HK-2 (cell line): ENCODE results near the gene EFHC1.

ENCODE experiments used
- DNase-seq: peaks from one replicate; pipeline ENCODE4 v3.0.0-alpha.2; 2018; ENCODE audit not compliant: unreplicated experiment

Gene EFHC1

DNA sequence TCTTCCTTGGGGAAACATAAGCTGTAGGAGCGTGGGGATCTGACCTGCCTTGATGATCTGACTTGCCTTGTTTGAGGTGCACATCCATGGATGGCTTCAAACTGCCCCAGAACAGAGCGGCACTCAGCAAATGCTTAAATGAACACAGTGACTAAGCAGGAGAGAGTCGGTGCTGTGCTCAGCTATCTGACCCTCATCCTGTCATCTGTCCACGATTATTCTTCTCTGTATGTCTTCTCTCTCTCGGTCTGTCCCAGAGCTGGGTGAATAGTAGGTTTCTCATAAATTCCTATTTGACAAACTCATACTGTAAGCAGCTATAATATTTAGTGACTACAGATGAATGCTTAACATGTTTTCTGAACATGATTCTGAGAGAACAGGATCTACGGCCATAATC, 119.5 kb downstream of the EFHC1 start:
- no peak for DNase-seq

DNA sequence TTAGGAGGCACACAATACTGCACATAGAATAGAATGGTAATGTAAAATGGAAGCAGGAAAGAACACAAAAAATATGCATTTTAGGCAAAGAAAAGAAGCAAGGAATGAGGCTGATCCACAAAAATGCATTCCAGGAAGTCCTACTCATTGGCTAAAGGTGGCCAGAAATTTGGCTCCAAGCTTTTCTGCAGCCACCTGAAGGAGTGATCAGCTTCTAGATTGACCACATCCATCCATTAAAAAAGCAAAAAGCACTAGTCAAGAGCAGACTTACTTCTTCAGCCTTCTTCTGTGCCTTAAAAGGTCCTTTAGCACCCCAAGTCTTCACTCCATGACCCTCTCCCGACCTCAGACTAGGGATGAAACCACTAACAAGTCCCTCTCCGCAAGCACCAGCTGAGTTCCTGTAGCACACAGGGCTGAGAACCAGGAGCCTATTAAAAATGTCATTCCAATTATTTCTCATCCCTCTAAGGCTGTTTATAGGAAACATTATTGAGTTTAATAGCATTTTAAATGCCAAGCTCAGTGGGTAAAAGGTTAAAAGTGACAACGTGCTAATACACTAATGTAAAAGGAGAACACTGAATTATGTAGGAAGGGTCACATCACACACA, 120.3 kb downstream of the EFHC1 start:
- no peak for DNase-seq

DNA sequence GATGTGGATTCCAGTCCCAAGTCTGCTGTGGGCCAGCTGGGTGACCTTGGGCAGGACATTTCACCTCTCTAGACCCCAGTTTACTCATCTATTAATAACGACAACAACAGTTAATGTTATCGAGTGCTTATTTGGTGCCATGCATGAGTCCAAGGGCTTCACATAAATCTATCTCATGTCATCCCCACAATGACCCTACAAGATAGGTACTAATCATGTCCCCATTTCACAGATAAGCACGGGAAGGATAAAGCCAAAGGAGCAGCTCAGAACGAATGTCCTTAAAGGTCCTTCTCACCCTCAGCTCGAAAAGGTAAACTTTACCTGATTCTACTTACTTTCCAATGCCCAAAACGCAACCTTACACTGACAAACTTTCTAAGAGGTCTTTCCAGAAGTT, 121.0 kb downstream of the EFHC1 start:
- DNase-seq: no peak

DNA sequence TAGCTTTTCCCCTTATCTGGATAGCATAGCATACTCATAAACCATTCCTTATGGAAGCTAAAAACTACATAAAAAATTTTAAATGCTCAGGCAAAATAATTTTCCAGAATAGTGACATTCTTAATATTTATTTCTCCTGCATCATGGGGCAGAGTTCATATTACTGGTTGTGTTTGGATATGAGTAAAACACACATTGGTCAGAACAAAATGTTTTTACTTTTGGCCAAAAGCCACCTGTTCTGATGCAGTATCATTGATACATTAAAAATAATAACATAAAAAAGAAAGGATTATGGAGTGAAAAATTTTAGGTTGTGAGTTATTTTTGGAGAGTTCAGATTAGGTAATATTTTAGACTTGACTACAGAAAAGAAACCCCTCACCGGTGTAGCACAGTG, 123.1 kb downstream of the EFHC1 start:
- no peak for DNase-seq

DNA sequence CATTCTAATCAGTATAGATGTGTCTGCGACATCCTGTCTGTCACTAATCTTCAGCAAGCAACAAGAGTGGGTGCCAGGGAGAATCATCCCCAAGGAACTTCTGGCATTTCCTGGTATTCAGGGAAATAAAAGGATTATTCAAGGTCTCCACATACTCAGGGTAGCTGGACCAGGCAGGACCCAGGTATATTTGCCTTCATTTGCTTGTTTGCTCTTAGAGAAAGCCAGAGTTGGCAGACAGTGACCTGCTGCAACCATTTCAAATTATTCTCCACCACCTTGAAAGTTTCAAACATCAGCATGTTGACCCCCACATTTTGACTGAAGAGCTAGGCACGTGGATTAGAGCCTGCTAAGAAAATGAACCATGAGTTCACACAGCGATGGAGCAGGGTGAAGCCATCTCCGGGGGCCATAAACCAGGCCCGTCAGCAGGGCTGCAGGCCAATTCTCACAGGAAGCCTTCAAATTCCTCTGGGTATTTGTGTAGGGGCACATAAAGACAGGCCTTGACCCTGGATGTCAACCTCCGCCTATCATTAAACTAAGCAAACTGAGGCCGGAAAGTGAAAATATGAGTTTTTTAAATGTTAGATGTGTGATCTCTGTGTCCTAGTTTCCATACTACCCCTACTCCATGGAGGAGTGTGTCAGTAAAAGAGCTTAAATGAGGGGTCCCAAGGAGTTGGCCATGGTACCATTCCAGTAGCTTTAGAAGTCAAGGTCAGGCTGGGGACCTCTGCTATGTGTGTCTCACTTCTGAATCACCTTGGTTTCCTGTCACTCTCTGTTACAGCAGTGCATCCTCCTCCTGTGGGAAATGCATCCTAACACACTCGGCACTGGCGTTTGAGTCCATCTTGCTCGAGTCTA, 123.8 kb downstream of the EFHC1 start:
- DNase-seq: peak; percentile 27

DNA sequence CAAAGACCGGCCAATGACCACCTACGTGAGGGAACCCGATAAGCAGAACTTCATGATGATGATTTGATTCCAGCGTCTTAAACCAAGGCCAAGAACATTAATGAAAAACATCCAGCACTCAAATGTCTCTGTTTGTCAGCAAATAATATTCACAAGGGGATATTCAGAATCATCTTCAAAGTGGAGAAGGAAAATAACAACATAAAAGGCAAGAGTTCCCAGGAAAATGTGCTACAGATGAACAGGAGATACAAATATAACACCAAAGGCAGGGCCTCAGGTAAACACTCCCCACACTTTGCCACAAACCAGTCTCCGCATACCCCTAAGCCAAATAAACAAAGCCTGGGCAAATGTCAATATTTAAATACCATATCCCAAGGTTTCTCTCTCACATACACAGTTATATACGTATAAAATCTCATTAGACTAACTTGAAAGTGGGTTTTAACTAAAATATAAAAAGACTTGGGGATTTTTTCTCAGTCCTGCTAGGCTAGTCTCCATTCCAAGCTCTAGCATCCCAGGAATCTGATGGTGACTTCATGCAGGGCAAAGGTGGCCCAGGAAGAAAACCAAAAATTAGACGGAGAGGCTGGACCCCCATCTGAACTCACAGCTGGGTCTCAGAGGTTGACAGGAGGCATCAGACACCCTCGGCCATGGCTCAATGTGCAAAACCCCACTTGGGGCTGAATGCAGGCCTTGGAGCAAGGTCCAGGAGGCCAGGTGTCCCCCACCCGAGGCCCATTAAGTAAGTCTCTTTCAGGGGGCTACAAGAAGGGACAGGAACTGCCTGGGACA, 124.7 kb downstream of the EFHC1 start:
- no peak for DNase-seq

DNA sequence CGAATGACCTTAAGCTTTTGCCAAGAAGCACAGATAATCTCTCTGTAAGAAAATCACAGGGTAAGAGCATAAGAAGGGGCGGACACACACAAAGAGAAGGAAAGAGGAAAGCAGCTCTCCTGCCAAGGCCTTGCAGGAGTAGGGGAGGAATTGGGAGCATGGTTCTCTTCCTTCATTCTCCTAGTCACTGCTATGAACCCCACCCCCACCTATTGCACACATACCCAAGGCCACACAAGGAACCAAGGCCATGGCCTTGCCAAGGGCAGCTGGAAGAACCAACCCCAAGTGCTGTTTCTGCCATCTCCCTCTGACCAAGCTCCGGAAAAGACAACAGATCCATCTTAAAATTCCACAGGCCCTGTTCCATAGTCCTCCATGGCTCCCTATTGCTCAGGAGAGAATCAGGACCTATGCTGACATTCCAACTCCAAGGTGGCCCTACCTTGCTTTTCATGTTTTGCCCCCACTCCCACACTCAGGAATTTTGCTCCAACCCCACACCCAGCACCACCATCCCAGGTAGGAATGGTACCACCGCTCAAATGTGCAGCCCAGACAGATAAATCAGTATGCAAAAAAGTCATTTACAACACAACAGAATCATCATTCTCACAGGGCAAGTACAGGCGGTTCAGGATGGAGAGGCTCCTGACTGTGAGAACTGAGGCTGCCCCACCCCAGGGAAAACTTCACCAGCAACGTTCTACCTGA, 125.4 kb downstream of the EFHC1 start:
- DNase-seq: no peak

DNA sequence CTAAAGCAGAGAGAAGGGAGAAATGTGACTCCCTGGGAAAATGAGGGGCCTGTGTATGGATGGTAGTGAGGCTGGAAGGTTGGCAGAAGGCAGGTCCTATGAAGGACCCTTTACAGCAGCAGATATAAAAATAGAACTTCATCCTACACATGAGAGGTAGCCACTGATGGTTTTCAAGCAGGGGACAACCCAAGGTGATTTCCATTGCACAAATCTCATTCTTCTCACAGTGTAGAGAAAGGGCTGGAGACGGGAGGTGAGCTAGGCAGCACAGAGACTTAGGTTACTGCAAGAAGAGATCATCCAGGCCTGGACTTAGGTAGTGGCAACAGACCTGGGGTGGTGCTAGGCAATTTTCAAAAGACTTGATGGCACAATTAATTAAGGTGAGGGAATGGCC, 126.0 kb downstream of the EFHC1 start:
- DNase-seq: no peak

DNA sequence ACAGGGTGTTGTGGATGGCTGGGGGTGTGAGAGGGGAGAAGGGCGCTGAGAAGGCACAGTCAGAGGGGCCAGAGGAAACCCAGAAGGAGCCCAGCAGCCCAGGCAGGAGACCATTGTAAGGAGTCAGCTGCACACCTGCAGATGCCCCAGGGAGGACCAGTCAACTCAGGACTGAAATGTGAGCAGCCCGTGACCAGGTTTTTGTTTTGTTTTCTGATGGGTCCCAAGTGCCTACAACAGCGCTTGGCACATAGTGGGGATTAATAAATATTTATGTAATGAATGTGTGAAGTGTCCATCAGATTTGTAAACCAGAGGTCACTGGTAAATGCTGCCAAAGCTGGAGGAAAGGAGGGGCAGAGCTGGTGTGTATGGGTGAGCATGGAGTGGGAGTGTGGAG, 126.5 kb downstream of the EFHC1 start:
- DNase-seq: no peak

DNA sequence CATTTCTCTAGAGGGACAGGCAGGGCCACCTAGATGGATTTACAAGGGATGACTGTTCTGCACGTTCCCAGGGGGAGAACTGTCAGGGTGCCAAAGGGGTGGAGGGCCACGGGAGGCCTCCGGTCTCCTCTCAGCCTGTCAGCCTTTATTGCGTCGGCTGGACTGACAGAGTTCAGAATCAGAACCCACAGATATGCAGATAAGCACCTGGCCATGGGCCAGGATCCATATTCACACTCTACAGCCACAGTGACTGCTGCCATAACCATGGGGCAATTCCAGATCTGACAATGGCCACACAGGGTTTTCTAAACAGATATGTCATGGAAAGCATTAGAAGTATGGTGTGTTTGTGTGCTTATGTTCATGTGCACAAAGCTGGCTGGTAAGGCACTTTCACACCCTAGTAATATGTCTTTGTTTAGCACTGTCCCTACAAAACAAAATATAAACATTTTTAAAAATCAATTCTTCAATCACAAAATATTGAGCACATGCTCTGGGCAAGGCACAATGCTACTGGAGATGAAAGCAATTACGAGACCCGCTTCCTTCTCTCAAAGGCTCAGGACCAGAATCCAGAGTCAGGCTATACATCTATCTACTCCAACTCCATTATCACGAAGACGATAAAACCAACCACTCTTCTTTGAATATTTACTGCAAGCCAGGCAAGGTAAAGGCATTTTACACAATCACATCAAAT, 127.7 kb downstream of the EFHC1 start:
- DNase-seq: no peak

DNA sequence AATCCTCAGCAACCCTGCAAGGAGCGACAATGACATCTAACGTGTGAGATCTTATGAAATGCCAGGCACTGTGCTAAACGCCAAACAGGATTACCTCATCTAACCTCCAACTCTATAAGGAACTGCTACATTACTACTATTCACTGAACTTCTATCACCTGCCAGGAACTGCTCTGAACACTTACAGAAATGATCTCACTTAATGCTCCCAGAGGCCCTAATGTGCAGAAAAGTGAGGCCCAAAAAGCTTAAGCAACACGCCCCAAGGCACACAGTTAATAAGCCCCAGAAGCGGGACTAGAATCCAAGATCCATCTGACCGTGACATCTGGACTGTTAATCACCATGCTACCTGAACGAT, 128.2 kb downstream of the EFHC1 start:
- no peak for DNase-seq

DNA sequence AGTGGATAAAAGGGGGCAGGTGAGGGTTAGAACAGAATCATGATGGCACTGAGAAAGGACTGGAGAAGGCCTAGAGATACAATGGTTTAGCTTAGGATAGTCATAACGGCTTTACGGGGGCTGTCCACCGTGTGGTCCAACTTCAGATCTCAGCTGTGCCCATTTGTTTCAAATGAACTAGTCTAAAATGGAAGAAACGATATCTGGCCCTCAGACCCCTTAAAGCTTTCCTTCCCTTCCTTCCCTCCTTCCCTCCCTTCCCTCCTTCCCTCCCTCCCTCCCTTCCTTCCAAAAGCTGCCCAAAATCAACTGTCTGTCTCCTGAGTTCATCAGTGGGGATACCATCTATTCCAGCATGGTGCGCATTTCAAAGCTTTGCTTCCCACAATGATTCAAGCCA, 128.9 kb downstream of the EFHC1 start:
- no peak for DNase-seq

DNA sequence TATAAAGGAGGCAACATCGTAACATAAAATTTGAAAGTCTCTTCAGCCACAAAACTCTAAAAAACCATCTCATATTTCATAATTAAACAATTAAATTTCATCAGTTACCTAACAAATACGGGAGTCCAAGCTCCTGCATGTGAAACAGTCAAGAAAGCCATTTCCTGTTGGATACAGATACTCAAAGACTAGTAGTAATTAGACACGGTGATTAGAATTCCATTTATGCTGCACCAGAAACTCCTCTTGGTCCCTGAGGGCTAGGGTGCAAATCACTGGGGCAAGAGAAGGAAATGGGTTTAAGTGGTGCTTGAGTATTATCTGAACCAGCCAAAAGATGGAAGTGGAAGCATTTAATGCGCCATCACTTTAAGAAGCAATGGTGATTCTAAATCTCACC, 129.3 kb downstream of the EFHC1 start:
- DNase-seq: no peak

DNA sequence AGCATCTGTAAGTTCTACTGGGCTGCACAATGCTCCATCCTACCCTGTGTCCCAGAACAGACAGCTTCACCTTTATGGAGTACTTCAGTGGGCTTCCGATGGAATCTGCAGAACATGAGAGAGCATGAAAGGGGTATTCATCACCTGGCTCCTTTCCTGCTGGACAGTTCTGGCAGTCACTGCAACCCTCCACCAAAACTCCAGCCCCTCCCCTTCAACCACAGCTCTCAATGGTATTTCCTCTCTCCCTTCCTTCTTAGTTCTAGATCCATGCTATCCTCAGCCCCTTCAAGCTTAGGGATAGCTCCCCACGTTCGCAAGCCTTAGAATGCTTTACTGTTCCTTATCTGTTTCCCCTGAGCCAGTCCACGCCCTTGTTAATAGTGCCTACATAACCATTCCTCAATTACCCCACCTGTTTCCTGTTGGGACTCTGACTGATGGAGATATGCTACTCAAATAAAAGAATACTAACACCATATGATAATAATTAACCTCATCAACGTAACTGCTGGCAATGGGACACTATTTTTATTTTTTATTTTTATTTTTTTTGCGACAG, 130.0 kb downstream of the EFHC1 start:
- no peak for DNase-seq

DNA sequence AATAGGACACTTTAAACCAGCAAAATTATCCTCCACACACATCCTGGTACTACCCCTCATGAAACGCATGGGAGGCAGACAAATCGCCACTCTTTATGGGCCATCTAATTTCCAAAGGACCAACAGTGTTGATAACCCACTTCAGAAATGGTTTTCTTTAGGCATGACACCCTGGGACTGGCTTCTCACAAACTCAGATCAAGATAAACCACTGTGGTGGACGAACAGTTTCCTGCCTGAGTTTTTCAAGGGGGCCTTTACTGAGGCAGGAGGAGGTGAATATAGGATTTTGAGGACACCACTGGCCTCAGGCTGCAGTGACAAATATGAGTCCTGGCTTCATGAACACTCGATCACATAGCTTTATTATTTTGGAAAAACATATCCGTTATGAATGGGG, 130.7 kb downstream of the EFHC1 start:
- DNase-seq: no peak

DNA sequence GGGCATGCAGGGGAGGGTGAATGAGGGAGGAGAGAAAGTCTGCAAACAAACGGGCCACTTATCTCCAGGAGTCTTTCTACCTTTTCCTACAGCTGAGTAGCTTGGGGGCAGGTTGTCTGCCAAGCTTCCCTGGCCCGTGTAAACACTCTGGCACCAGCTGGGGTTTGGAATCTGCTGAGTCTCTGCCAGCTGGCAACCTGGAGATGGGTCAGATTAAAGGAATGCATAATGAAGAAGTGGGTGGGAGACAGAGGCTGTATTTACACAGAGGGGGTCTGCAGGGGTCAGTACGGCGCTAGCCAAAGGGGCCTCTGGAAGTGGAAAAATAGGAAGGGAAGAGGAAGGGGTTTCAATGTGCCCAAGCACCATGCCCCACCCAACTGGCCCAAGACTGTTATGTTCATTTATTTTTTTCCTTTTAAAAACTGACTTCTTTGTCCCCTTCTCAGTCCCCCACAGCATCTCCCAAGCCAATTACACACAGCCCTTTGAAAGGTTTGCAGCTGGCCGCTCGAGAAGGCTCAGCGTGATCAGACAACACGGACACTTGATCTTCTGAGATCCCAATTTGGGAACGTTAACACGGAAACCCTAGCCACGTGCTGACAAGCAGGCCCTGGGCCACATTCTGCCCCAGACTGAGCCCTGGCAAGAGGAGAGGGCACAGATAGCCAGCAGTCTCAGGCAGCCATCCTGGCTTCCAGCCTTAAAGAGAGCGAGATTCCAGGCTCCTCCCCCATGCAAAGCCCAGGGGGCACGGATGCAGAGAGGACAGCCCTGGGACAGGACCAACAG, 131.5 kb downstream of the EFHC1 start:
- peak; percentile 49 for DNase-seq

DNA sequence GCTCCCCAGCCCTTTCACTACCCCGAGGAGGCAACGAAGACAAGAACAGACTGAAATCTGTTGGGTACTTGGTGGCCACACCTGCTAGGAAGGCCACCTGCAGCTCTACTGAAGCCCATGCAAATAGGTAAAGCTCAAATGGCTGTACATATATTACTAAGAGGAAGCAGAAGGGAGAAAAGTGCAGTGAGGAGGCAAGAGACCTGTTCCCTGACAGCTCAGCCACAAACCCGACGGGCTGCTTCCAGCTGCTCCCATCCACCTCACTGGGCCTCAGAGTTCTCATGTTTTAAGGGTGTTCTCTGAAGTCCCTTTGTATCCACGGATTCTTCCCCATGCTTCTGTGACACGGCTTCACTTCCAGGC, 132.1 kb downstream of the EFHC1 start:
- no peak for DNase-seq

DNA sequence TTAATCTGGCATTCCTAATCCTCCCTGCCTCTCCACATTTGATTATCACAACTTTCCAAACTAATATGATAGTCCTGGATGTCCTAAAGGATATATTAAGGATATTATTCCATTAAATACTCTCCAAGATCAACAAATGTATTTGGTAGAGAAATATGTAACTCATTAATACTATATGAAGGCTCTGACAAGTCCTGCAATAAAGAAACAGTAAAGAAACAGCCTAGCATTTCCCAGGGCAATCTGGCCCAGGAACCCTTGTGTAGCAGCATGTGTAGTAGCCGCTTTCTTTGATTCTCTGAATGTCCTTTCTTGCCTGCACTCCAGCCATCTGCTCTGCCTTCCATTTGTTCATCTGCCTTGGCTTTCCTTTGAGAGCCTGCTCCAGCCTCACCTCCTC, 133.0 kb downstream of the EFHC1 start:
- DNase-seq: no peak

DNA sequence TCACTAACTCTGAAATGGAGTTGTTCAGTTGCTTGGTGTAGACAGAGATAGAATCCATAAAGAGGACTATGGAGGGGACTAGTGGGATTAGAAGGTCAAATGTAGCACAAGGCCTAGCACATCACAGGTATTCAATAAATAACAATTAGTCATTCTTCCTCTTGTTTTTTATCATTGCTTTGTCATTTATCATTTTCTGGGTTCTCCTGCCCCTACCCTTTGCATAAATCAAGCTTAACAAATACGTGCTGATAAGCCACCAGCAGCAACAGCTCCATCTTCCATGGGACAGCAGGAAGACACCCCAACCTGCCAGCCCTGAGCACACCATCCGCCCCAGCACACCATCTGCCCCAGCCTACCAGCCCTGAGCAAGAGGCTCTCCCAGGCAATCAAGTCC, 133.6 kb downstream of the EFHC1 start:
- DNase-seq: no peak

DNA sequence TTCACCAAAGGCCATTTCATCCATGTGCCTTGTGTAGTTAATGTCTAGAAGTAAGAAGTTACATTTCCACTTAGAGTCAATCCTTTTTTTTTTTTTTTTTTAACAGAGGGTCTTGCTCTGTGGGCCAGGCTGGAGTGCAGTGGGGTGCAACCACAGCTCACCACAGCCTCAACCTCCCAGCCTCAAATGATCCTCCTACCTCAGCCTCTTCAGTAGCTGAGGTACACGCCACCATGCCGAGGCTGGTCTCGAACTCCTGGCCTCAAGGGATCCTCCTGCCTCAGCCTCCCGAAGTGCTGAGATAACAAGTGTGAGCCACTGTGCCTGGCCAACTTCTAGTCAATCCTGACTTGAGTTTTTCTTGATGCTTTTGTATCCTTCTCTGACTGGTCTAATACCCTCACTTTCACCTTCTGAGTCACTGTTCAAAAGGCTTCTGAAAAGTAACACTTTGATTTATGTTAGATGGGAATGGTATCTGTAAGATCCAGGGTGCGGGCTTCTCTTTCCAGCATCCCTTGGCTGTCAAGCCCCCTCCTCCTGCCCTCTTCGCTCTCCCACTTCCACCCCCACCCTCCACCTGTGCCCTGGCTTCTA, 134.6 kb downstream of the EFHC1 start:
- DNase-seq: no peak
